ENCODE measurements around the gene HOXB1. TPM values are rescaled to one million over a fixed set of nuclear protein-coding genes. Genes with fewer than 3 reads are reported as not detected.
A peak's percentile ranks its signal among the peaks of the same experiment; 100 is the strongest.

Gene HOXB1
- total and polyA plus RNA-seq, 2 donors (not counting 3 experiments of a cell fraction or from before 2014, with no cell fraction given): not detected

DNA sequence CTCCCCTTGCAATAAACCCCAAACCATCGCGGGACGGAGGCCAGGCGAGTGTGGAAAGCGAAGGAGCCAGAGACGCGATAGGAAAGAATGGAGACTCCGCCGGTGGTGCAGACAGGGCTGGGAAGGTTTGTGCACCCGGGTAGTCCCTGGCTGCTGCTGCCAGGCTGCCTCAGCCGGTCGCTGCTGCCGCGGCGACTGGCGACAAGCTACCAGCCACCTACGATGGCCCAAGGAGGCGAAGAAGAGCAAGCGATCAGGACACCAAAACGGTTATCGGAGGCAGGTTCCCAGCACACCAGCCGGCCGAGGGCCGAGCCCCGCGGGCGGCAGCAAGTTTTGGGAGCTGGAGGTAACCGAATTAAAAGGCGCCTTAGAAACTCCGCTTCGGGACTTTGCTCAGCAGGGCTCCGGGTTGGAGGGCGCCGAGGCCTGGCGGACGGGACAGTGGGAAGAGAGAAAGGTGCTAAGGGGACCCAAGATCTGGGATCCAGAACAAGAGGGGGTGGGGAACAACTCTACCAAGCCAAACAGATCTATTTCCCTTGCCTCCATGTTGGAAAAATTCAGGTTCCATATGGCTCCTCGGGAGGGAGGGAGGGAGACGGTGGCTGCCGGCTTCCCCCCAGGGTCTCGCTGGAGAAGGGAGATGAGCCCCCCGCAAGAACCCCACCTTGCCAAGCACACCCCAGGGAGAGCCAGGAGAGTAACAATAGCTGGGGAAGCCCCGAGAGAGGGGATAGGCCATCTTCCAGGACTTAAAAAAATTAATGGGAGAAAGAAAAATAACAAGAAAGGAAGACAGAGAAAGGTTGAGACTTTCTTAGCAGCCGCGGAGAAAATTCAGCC is 23.8 kb upstream of the HOXB1 start:
- Histone ChIP-seq H3K9ac (replicated peaks; ENCODE audit: extremely low read depth, insufficient read depth, low read length) (no peak overlapping the region), H3K4me1 (ENCODE audit: control insufficient read depth, extremely low read depth, insufficient read depth, low read length) (peaks cover 28% of the 10 kb centered on the region), H3K36me3 (ENCODE audit: control insufficient read depth in 2 of 2, extremely low read depth in 1 of 2, insufficient read depth in 2 of 2, low read length in 2 of 2) (peaks cover 10 to 14% of the 10 kb centered on the region in 2 experiments), H4K20me1 (replicated peaks; ENCODE audit: control insufficient read depth, extremely low read depth, insufficient read depth, low read length) (no peaks in the 10 kb centered on the region), H3K9me3 (replicated peaks; ENCODE audit: control insufficient read depth, insufficient read depth, low read length) (no peaks in the 10 kb centered on the region), H3K4me3 (replicated peaks in 1 of 3; ENCODE audit: insufficient read depth in 1 of 3, low read depth in 1 of 3, low read length in 3 of 3) (no peak overlapping the region), H3K4me2 (ENCODE audit: insufficient read depth, low read length) (peak overlapping the region; percentile 32), H3K9me1 (replicated peaks; ENCODE audit: control insufficient read depth, extremely low read depth, insufficient read depth, low read length) (no peaks in the 10 kb centered on the region), H3K27me3 (ENCODE audit: control insufficient read depth in 2 of 2, insufficient read depth in 2 of 2, low read length in 2 of 2) (no peaks in the 10 kb centered on the region), H2AFZ (ENCODE audit: low read depth, low read length) (no peak overlapping the region), H3K27ac (ENCODE audit: insufficient read depth, low read depth, low read length) (no peak overlapping the region), H3K79me2 (ENCODE audit: control insufficient read depth, insufficient read depth, low read length) (peaks cover 58% of the 10 kb centered on the region)
- DNase-seq (ENCODE audit: low read depth, low spot score) (no peak), FAIRE-seq (no peak)
- TF ChIP-seq FOS (IDR thresholded peaks at IDR 0.05; ENCODE audit: borderline replicate concordance, insufficient read depth, low read length): no peak
- TF ChIP-seq POLR2A (IDR thresholded peaks at IDR 0.05; ENCODE audit: low read depth, low read length): no peak
- no peak for TF ChIP-seq GATA2 (IDR thresholded peaks at IDR 0.05; ENCODE audit: insufficient read depth, insufficient read length, low read depth, low read length)
- TF ChIP-seq, protein P1, sequence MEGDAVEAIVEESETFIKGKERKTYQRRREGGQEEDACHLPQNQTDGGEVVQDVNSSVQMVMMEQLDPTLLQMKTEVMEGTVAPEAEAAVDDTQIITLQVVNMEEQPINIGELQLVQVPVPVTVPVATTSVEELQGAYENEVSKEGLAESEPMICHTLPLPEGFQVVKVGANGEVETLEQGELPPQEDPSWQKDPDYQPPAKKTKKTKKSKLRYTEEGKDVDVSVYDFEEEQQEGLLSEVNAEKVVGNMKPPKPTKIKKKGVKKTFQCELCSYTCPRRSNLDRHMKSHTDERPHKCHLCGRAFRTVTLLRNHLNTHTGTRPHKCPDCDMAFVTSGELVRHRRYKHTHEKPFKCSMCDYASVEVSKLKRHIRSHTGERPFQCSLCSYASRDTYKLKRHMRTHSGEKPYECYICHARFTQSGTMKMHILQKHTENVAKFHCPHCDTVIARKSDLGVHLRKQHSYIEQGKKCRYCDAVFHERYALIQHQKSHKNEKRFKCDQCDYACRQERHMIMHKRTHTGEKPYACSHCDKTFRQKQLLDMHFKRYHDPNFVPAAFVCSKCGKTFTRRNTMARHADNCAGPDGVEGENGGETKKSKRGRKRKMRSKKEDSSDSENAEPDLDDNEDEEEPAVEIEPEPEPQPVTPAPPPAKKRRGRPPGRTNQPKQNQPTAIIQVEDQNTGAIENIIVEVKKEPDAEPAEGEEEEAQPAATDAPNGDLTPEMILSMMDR (IDR thresholded peaks at IDR 0.05; ENCODE audit: extremely low read depth in 1 of 2, insufficient read depth in 1 of 2, low read depth in 1 of 2, low read length in 2 of 2): no peak
- TF ChIP-seq MAX (IDR thresholded peaks at IDR 0.05; ENCODE audit: insufficient read depth, insufficient read length): no peak
- TF ChIP-seq MYC (IDR thresholded peaks at IDR 0.05; ENCODE audit: low read depth, low read length): no peak
- no peak for TF ChIP-seq JUN (IDR thresholded peaks at IDR 0.05; ENCODE audit: borderline replicate concordance, insufficient read depth, insufficient read length, low read depth)
- TF ChIP-seq EZH2 (IDR thresholded peaks at IDR 0.05; ENCODE audit: borderline replicate concordance, low read depth, low read length, severe bottlenecking): no peak
- TF ChIP-seq POLR2AphosphoS5 (IDR thresholded peaks at IDR 0.05; ENCODE audit: insufficient read depth, low read depth, low read length): no peak
- intact Hi-C loops (cut with micrococcal nuclease): no loop called here
- POLR2A ChIA-PET: interaction anchor here (0.8 to 1.1 kb wide), 2 partner anchors 13 to 28 kb away, joined by 3 to 4 read pairs; no protein-coding TSS in a partner anchor
- no TSS peak for BruUV-seq (replicated peaks)
- CTCF ChIA-PET: interaction anchor here (0.9 to 3.7 kb wide), 8 partner anchors 10 to 339 kb away, joined by 3 to 23 read pairs (median 4); no protein-coding TSS in a partner anchor
- dilution Hi-C loops (cut with MboI; ENCODE audit: extremely low pct_ligation_motif_present, low sequenced_read_pairs): no loop called here
